GM18868 (cell line): ENCODE measurements around the gene CNOT6L.
A peak's percentile ranks its signal among the peaks of the same experiment; 100 is the strongest.
"Not testable (repeated sequence)": the region's sequence is repeated elsewhere in the genome, so short reads cannot be mapped to it uniquely, and the experiment has no call there.

Experiments
- ATAC-seq: cut with Tn5 transposase; IDR thresholded peaks from one replicate; pipeline ENCODE4 v1.9.1; 2021; ENCODE audit warnings: mild to moderate bottlenecking, moderate library complexity; ENCODE audit not compliant: unreplicated experiment

The CNOT6L gene

DNA sequence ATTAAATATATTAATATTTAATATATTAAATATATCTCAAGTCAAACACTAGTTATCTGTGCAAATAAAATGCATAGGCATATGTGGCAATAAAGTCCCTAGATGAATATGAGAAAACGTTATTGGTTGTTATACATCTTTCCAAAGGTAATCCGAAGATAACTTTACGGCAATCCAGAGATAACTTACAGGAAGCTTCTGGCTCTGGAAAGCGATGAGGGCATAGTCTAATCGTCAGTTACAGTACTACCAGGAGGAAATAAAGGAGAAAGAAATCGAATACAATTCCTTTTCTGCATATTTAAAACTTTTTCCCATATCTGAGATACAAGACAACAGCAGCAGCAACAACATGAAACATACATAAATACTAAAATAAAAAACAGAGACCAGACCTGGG is 35.3 kb downstream of the CNOT6L start:
- ATAC-seq, result no peak

DNA sequence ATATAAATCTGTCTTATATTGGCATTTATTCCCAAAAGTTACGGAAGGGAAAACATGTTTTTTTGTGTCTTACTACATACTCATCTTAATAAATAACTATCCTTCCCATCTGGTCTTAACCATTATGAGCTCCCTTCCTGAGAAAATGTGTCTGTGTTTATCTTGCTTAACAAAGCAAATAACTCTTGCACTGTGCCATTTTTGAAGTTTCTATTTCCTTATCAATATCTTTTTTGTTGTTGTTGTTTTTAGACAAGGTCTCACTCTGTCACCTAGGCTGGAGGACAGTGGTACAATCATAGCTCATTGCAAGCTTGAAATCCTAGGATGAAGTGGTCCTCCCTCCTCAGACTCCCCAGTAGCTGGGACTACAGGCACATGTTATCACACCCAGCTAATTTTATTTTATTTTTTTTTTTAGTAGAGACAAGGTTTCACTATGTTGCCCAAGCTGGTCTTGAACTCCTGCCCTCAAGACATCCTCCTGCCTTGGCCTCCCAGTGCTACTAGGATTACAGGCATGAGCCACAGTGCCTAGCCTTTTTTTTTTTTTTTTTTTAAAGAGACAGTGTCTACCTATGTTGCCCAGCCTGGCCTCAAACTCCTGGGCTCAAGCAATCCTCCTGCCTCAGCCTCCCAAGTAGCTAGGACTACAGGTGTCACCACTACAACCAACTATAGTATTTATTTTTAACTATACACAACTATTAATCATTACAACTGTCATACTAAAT is 36.9 kb downstream of the CNOT6L start:
- no peak for ATAC-seq

DNA sequence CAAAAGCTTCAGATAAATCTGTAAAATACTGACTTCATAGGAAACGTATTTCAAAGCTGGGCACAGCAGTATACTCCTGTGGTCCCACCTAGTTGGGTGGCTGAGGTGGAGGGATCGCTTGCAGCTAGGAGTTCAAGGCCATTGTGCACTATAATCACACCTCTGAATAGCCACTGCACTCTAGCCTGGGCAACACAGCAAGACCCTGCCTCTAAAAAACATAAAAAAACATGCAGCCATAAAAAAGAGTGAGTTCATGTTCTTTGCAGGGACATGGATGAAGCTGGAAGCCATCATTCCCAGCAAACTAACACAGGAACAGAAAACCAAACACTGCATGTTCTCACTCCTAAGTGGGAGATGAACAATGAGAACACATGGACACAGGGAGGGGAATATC is 38.4 kb downstream of the CNOT6L start:
- ATAC-seq, result not testable (repeated sequence)

DNA sequence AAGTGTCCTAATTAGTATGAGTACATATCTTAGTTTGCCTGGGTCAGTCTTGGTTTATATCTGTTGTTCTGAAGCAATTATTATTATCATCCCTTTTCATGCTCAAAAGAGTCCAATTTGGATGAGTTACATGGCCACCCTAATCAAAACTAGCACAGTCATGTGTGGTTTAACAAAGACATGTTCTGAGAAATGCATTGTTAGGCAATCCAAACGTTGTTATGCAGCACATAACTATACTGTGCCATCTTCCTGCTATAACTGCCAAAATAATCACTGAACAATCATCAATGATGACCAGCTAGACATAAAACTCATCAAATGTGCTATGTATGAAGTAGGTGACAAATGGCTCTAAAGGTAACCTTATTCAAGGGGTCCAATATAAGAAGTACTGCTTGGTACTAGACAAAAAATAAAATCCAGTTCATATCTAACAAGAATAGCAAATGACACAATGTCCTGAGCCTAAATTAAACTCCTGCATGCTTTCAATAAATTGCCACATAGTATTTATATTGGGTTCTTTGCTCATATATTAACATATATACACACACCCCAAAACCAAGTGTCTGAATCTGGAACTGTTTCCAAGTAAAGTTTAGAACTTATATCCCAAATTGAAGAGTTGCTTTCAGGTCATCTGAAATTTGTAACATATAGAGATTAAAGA is 41.9 kb downstream of the CNOT6L start:
- ATAC-seq, result no peak

DNA sequence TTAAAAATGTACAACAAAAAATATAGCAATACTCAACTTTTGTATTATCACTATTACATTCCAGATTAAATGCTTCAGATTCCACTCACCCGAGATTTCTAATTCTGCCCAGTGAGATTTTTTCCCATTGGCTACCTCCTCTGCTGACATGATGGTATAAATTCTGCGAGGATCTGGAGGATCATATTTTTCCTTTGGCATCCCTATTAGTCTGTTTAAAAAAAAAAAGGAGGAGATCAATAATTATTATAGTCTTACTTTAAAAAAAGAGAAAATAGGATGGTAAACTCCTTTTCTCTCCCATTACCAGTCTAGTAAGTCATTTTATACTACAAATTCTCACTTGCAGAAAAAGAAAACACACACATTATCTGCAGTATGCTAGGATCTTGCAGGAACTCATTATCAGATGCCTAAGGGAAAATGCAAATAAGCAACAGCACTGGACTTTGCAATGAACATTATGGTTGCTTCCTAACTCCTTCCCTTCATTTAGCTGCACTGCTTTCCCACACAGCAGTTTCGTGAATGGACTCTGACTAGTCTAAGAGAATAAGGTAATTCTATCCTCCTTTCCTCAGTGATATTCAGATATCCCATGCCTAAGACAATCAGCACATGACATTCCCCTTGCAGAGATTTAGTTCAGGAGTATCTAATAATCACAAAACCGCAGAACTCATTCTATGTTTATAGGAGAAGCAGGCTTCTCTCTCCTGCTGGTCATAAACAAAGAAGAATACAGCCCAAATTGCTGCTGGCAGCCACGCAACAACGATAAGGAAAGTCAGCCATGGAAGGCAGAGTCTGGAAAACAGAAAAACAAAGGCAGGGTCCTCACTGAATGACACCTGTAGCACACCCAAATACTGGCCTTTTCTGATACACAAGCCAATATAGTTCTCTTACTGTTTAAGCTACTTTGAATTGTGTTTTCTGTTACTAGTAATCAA is 42.7 kb downstream of the CNOT6L start:
- no peak for ATAC-seq

DNA sequence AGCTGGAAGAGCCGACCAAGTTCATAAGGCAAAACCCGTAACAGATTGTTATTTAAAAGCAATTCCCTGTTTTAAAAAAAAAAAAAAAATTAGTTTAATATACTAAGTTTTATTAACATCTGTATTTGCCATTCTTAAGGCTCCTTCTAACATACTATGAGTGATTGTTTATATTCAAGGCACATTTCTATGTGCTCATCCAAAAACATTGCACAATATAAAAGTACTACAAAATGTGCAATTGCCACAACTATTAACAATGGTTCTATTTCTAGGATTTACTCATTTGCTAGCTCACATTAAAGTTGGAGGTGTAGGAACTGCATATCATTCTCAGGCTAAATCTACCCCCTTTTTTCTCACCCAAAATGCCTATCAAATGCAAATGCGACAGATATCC is 46.1 kb downstream of the CNOT6L start:
- ATAC-seq, result no peak

DNA sequence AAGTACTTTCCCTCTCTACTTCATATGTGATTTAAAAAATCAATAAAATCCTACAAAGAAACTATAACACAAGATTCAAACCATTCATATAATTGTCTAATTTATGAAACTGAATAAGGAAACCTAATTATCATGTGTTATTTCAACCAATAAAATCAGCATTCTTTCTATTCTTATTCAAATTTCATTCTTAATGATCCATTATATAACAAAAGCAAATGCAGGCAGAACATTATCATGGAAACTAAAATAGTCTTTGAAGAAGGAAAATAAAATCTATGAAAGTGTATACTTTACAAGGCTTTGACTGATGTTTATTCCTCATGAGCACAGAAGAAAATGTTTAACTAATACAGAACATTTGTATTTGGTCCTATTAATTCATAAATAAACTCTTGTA is 47.6 kb downstream of the CNOT6L start:
- no peak for ATAC-seq

DNA sequence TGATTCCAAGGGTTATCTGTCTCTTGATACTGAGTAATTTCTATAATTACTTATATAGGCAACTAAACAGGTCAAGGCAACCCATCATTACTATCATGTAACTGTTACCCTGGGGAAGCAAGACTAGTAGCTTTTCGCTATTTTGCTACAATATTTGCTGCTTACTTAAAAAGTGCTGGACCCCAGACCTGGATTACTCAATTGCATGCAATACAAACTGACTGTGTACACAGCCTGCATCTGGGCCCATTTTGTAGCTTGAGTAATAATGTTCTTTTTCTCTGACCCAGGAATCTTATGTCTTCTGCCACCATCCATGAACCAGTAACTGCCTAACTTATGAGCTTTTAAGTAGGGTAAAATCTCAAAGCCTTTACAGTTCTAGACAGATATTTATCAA is 53.4 kb downstream of the CNOT6L start:
- no peak for ATAC-seq

DNA sequence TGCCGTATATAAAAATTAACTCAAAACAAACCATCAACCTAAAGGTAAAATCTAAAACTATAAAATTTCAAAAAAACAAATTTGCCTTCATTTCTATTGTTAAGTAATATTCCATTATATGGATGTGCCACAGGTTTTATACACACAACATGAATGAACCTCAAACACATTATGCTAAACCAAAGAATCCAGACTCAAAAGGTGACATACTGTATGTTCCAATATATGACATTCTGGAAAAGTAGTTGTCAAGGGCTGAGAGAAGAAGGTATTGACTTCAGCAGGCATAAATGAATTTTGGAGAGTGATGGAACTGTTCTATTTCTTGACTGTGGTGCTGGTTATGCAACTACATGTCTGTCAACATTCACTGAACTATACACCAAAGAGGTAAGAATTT is 56.6 kb downstream of the CNOT6L start:
- ATAC-seq, result no peak

DNA sequence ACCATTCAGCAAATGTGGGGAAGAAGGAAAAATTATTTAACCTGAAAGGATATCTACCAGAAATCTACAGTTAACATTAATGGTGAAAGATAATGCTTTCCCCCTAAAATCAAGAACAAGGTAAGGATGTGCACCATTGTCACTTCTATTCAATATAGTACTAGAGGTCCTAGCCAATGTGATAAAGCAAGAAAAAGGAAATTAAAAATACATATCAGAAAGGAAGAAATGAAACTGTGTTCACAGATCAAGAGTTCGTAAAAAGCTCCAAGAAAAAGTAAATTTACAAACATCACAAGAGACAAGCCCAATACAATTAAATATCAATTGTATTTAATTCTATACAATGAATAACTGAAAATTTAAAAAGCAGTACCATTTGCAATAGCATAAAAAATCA is 57.6 kb downstream of the CNOT6L start:
- no peak for ATAC-seq

DNA sequence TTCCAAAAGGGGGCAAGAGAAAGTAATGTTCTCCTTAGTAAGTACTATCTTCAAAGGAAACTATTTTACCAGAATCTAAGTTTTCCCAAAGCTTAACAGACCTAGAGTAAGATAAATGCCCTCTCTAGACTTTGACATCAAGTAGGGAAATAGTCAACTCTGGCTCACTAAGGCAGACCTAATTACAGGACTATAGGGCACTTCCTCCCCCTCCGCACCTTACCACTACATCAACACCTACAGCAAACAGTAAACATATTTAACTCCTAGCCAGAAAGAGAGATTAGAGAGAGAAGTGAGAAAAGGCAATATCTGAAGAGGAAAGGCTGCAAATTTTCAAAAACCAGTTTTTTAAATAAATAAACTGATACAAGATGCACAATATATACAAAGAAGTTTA is 60.4 kb downstream of the CNOT6L start:
- ATAC-seq, result no peak

DNA sequence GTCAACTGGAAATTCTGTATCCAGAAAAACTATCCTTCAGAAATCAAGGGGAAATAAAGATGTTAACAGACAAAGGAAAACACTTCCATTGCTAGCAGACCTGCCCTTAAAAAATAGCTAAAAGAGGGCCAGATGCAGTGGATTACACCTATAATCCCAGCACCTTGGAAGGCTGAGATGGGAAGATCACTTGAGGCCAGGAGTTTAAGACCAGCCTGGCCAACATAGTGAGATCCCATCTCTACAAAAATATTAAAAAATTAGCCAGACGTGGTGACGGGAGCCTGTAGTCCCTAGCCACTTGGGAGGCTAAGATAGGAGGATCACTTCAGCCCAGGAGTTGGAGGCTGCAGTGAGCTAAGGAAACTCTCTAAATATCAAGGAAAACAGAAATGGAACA is 67.4 kb downstream of the CNOT6L start:
- no peak for ATAC-seq

DNA sequence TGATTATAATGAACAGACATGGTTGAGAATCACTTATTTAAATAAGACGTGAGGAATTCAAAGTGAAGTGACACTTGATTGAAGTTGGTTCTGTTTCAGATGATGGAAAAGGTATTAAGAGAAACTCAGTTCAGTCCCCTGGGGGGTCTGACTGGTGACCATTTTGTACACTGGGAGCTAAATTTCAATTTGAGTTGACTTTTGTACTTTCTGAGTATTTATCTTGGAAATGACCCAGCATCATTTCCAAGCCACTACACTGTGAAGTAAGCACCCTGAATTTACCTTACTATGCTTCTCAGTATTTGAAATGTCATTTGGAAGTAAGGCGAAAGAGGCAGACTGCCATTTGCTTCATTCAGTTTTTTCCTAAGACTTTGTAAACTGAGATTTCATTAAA is 73.4 kb downstream of the CNOT6L start:
- no peak for ATAC-seq

DNA sequence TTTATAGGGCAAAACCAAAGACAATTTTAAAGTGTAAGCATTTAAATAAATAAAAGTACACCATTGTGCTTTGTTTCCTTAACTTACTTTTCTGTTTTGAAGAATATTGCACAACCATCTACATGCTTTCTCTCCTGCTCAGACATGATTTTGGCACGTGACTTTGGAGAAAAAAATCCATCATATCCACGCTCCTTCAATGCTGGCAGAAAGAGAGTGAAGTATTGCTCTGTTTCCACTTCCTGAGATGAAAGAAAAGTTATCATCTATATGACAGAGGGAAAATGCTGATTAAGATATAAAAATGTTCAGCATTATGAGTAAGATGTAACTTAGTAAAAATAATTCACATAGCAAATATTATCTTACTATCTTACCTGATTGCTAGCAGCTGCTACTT is 77.1 kb downstream of the CNOT6L start:
- ATAC-seq, result no peak

DNA sequence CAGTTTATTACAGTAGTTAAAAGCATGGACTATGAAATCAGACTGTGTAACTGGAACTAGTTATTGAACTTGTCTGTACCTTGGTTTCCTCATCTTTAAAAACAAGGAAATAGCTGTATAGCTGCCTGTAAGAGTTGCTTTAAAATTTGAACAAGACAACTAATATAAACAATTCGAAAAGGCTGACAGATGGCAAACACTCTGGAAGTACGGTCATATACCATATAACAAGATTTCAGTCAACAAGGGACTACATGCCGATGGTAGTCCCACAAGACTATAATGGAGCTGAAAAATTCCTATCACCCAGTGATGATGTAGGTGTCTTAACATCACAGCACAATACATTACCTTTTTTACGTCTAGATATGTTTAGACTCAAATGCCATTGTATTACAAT is 78.7 kb downstream of the CNOT6L start:
- ATAC-seq, result no peak

DNA sequence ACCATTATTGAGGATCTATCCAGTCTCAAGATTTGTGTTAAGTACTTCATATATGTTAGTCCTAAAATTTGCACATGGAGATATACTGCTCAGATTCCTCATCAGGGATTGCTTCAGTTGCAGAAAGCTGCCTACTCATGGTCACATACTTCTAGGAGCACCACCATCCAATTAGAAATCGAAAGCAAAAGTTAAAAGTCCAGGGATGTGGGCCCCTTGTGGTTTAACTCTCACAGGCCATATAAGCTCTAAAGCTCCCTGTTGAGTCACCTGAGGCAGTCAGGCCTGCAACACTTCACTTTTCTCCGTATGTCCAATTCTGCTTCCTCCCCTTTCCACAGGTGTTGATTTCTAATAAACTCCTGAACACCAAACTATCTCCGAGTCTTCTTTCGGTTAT is 84.2 kb downstream of the CNOT6L start:
- ATAC-seq, result peak; percentile 96

DNA sequence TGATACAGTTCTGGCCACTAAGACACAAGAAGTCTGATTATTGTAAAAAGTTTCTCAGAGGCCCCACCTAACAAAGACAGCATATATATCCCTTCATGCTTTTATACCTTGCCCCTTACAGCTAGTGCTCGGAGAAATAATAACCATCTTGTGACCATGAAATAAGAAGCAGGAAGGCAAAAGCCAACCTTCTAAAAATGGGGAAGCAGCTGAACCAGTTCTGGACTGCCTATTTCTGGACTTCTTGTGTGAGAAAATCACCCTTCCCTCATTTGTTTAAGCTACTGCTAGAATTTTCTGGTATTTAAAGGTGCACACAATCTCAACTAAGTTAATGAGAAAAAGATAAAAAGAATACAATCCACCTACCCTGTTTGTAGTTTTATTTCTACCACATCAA is 87.5 kb downstream of the CNOT6L start:
- ATAC-seq, result no peak

DNA sequence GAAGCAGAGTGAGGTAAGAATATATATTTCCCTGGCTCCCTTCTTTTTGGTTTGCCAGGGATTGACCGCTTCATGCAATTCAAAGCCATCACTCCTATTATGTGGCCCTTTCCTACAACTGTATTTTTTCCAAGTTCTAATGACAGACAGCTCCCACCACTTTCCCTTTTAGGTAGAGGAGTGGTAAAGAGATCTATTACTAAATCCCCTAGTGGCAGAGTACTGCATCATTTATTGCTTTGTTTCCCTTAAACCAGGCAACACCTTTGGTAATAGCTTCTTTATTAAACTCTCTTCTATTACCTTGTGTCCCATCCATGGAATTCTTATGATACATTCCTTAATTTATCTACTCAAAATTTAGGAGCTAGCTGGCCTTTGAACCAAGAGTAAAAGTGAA is 90.7 kb downstream of the CNOT6L start:
- no peak for ATAC-seq

DNA sequence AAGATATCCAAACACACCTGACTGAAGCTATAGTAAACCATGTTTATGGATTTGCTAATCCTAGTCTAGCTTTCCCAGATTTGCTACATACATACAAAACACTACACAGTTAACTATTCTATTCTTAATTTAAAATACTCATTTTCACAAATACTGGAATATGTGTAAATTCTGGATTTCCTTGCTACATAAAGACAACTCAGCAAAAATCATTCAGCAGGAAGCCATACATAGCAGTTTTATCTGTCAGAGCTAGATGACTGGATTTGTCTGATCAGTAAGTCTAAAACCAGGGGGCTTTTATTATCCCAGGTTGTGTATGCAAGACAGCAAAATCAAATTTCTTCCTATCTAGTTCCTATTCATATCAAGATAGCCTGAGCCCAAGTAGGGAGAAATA is 98.1 kb downstream of the CNOT6L start:
- ATAC-seq, result no peak

DNA sequence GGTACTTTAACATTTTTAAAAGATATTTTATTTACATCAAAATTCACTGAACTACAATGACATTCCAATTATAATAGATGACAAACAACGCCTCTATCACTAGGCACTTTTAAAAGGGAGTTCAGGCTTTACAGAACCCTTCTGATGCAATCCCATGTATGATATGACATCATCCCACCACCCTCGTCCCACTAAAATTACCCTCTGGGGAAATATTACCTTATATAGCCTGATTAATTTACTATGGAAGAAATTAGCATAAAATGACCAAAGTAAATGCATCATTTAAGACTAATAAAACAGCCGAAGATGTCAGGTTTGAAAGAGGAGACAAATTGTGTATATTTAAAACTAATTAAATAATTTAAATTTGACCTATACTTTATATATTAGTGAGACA is 100.7 kb downstream of the CNOT6L start:
- ATAC-seq, result not testable (repeated sequence)

DNA sequence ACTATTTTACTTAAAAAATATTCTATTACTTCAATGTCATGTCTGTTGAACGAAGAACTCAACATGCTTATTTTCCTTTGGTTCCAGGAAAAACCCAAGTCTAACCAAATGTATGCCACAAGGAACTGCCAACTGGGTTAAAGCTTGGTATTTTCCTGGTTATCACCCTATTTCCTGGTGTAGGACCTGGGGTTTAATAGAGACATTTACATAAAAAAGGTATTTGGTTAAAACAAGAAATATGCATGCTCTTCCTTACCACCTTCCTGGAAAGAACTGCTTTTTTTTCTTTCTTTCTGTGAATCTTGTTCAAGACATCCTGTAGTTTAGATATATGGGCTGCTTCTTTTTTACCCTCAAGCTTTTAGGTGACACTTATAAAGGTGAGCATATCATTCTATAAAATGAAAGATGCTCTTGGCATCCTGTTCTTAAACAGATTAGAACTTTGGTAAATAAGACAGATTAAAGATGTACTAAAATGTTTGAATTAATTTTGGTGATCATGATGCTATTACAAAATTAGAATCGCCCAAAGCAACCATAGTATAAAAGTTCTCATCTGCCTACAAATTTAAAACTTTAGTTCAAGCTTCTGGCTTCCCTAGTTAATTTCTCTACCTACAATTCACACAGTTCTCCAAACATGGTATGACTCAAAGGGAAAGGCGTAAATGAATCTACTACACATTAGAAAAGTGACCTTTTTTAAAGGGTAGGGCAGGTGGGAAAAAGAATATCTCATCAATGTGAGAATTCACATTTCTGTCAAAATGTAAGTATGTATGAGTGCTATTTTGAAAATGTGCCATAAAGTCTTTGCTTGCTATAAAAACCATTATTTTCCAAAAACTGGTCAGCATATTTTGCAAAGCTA is 103.5 kb downstream of the CNOT6L start:
- no peak for ATAC-seq
